Measurements from ENCODE around the gene HAAO. TPM values are rescaled to one million over a fixed set of nuclear protein-coding genes. Genes with fewer than 3 reads are reported as not detected.

The HAAO gene
- total RNA-seq, 1 donor from 2014 or later: 1.1 TPM

GRCh38 chr2:42764096-42764495, 28.3 kb downstream of the HAAO start, which contains the start of gene OXER1:
Gene OXER1, minus strand, starts transcription at chr2:42764135. Its CDS starts 73 bp downstream, at chr2:42764062.
- Histone ChIP-seq H3K9me3 (ENCODE audit: insufficient read depth, low read depth, low read length) (no peaks in the 10 kb centered on the region), H3K27me3 (ENCODE audit: insufficient read depth, low read length) (no peaks in the 10 kb centered on the region), H3K27ac (ENCODE audit: low read depth, low read length) (no peak within 1 kb of the TSS), H3K36me3 (ENCODE audit: insufficient read depth, low read length) (no peaks in the 10 kb centered on the region), H3K4me1 (ENCODE audit: insufficient read depth, low read length) (no peaks in the 10 kb centered on the region), H3K4me2 (ENCODE audit: low read length) (no peak within 1 kb of the TSS), H3K9ac (ENCODE audit: low read length) (no peak within 1 kb of the TSS), H3K4me3 (ENCODE audit: insufficient read depth, low read depth, low read length) (no peak within 1 kb of the TSS), H3K79me2 (ENCODE audit: insufficient read depth, low read length) (no peaks in the 10 kb centered on the region), H2AFZ (ENCODE audit: low read depth, low read length) (no peak within 1 kb of the TSS), H4K20me1 (ENCODE audit: insufficient read depth, low read length) (no peaks in the 10 kb centered on the region)
- no peak for TF ChIP-seq EZH2 (IDR thresholded peaks at IDR 0.05; ENCODE audit: insufficient read depth, low read length)
- no peak for TF ChIP-seq CTCF (IDR thresholded peaks at IDR 0.05; ENCODE audit: insufficient read depth, low read depth, low read length)
- Mint-ChIP-seq H3K4me1 (ENCODE audit: low read depth, unreplicated experiment) (no peaks in the 10 kb centered on the region), H3K27me3 (ENCODE audit: low read depth, unreplicated experiment) (peaks cover 4% of the 10 kb centered on the region), H3K36me3 (ENCODE audit: low read depth, unreplicated experiment) (peaks cover 25% of the 10 kb centered on the region), H3K4me3 (ENCODE audit: unreplicated experiment) (no peak within 1 kb of the TSS), H3K9me3 (ENCODE audit: unreplicated experiment) (peaks cover 2% of the 10 kb centered on the region), H3K27ac (ENCODE audit: unreplicated experiment) (no peak within 1 kb of the TSS)
- DNase-seq (ENCODE audit: low read depth) (no peak), FAIRE-seq (no peak)

GRCh38 chr2:42762823-42763804, 29.3 kb downstream of the HAAO start:
- H3K4me1 ChIP-seq (ENCODE audit: insufficient read depth, low read length): no peaks in the 10 kb centered on the region
- no peak for DNase-seq (ENCODE audit: low read depth)
- H3K9me3 ChIP-seq (ENCODE audit: insufficient read depth, low read depth, low read length): no peaks in the 10 kb centered on the region
- TF ChIP-seq EZH2 (IDR thresholded peaks at IDR 0.05; ENCODE audit: insufficient read depth, low read length) (no peak), CTCF (IDR thresholded peaks at IDR 0.05; ENCODE audit: insufficient read depth, low read depth, low read length) (no peak)
- H4K20me1 ChIP-seq (ENCODE audit: insufficient read depth, low read length): no peaks in the 10 kb centered on the region
- peaks cover 31% of the 10 kb centered on the region for H3K36me3 Mint-ChIP-seq (ENCODE audit: low read depth, unreplicated experiment)
- H3K9me3 Mint-ChIP-seq (ENCODE audit: unreplicated experiment): peaks cover 2% of the 10 kb centered on the region
- no peak overlapping the region for H3K4me2 ChIP-seq (ENCODE audit: low read length)
- no peaks in the 10 kb centered on the region for H3K4me1 Mint-ChIP-seq (ENCODE audit: low read depth, unreplicated experiment)
- H2AFZ ChIP-seq (ENCODE audit: low read depth, low read length): no peak overlapping the region
- H3K27ac ChIP-seq (ENCODE audit: low read depth, low read length): no peak overlapping the region
- no peak for FAIRE-seq
- H3K27me3 Mint-ChIP-seq (ENCODE audit: low read depth, unreplicated experiment): peaks cover 4% of the 10 kb centered on the region
- no peak overlapping the region for H3K4me3 Mint-ChIP-seq (ENCODE audit: unreplicated experiment)
- no peak overlapping the region for H3K4me3 ChIP-seq (ENCODE audit: insufficient read depth, low read depth, low read length)
- H3K79me2 ChIP-seq (ENCODE audit: insufficient read depth, low read length): no peaks in the 10 kb centered on the region
- H3K36me3 ChIP-seq (ENCODE audit: insufficient read depth, low read length): no peaks in the 10 kb centered on the region
- no peak overlapping the region for H3K27ac Mint-ChIP-seq (ENCODE audit: unreplicated experiment)
- H3K9ac ChIP-seq (ENCODE audit: low read length): no peak overlapping the region
- no peaks in the 10 kb centered on the region for H3K27me3 ChIP-seq (ENCODE audit: insufficient read depth, low read length)

- H3K9ac ChIP-seq (ENCODE audit: low read length): no peak overlapping the region
- no peak overlapping the region for H2AFZ ChIP-seq (ENCODE audit: low read depth, low read length)
- TF ChIP-seq EZH2 (IDR thresholded peaks at IDR 0.05; ENCODE audit: insufficient read depth, low read length): no peak
- no peak for TF ChIP-seq CTCF (IDR thresholded peaks at IDR 0.05; ENCODE audit: insufficient read depth, low read depth, low read length)
- peaks cover 33% of the 10 kb centered on the region for H3K36me3 Mint-ChIP-seq (ENCODE audit: low read depth, unreplicated experiment)
- H3K27me3 Mint-ChIP-seq (ENCODE audit: low read depth, unreplicated experiment): peaks cover 4% of the 10 kb centered on the region
- H3K4me1 ChIP-seq (ENCODE audit: insufficient read depth, low read length): no peaks in the 10 kb centered on the region
- no peak for FAIRE-seq
- no peaks in the 10 kb centered on the region for H4K20me1 ChIP-seq (ENCODE audit: insufficient read depth, low read length)
- H3K79me2 ChIP-seq (ENCODE audit: insufficient read depth, low read length): no peaks in the 10 kb centered on the region
- no peak overlapping the region for H3K4me3 Mint-ChIP-seq (ENCODE audit: unreplicated experiment)
- no peaks in the 10 kb centered on the region for H3K27me3 ChIP-seq (ENCODE audit: insufficient read depth, low read length)
- no peak for DNase-seq (ENCODE audit: low read depth)
- H3K27ac Mint-ChIP-seq (ENCODE audit: unreplicated experiment): no peak overlapping the region
- H3K9me3 Mint-ChIP-seq (ENCODE audit: unreplicated experiment): peaks cover 2% of the 10 kb centered on the region
- no peak overlapping the region for H3K27ac ChIP-seq (ENCODE audit: low read depth, low read length)
- no peak overlapping the region for H3K4me2 ChIP-seq (ENCODE audit: low read length)
- no peaks in the 10 kb centered on the region for H3K9me3 ChIP-seq (ENCODE audit: insufficient read depth, low read depth, low read length)
- H3K4me3 ChIP-seq (ENCODE audit: insufficient read depth, low read depth, low read length): no peak overlapping the region
- H3K36me3 ChIP-seq (ENCODE audit: insufficient read depth, low read length): no peaks in the 10 kb centered on the region
- no peaks in the 10 kb centered on the region for H3K4me1 Mint-ChIP-seq (ENCODE audit: low read depth, unreplicated experiment)
Observed at GRCh38 chr2:42762155-42762554, 30.2 kb downstream of the HAAO start.
